ENCODE measurements around the gene CFAP61.
"Not testable (repeated sequence)": the region's sequence is repeated elsewhere in the genome, so short reads cannot be mapped to it uniquely, and the experiment has no call there.

The CFAP61 gene

DNA sequence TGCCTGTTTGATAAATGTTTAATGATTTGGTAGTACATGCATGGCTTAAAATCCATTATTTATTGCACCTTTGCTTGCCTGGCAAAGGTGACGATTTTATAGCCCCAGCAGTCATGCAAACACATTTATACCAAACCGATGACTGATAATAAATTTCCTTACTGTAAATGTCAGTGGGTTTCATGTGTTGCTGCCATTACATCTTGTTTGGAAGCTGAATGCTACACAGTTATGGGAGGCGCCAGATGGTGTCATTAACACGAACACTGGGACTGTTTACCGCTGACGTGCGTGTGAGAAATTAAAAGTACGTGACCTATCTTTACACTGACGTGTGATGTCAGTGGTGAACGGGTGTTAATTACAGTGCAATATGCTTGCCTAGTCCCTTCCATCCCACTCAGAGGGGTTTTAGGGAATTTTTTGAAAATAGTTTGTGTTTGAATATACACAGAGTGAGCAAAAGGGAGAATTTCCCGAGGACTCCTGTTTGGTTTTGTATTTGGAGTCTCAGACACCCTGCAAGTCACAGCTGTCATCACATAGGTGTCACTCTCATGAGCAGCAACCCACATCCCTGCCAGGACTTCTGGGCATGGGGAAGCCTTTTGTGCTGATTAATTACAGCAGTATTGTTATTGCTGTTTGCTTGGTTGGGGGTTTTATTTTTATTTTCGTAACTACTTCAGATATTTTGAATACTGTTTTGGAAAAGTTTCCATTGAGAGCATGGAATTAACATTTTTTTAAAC, 163.8 kb downstream of the CFAP61 start:
- TF ChIP-seq ZFX (IDR thresholded peaks at IDR 0.05): no peak
- TF ChIP-seq, protein P1, sequence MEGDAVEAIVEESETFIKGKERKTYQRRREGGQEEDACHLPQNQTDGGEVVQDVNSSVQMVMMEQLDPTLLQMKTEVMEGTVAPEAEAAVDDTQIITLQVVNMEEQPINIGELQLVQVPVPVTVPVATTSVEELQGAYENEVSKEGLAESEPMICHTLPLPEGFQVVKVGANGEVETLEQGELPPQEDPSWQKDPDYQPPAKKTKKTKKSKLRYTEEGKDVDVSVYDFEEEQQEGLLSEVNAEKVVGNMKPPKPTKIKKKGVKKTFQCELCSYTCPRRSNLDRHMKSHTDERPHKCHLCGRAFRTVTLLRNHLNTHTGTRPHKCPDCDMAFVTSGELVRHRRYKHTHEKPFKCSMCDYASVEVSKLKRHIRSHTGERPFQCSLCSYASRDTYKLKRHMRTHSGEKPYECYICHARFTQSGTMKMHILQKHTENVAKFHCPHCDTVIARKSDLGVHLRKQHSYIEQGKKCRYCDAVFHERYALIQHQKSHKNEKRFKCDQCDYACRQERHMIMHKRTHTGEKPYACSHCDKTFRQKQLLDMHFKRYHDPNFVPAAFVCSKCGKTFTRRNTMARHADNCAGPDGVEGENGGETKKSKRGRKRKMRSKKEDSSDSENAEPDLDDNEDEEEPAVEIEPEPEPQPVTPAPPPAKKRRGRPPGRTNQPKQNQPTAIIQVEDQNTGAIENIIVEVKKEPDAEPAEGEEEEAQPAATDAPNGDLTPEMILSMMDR (conservative IDR thresholded peaks at IDR 0.05): no peak
- no peak overlapping the region for H3K27ac ChIP-seq

DNA sequence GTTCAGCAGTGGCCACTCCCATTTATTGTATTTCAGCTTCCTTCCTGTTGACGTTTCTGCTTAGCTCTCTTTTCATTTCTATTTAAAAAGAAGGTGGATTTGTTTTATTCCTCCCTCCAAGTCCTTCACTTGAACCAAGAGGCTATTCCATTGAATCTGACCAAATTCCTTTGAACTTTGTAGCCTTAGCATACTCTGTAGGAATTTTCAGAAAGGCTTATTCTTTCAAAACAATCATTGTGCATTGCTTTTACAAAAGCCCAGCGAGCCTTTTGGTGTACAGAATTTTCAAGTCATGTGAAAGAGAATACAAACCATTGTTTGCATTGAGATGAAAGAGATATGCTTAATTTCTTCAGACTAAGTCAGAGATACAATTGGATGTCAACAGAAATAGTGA, 164.6 kb downstream of the CFAP61 start:
- TF ChIP-seq, protein P1 (conservative IDR thresholded peaks at IDR 0.05): no peak
- no peak for TF ChIP-seq ZFX (IDR thresholded peaks at IDR 0.05)
- no peak overlapping the region for H3K27ac ChIP-seq

DNA sequence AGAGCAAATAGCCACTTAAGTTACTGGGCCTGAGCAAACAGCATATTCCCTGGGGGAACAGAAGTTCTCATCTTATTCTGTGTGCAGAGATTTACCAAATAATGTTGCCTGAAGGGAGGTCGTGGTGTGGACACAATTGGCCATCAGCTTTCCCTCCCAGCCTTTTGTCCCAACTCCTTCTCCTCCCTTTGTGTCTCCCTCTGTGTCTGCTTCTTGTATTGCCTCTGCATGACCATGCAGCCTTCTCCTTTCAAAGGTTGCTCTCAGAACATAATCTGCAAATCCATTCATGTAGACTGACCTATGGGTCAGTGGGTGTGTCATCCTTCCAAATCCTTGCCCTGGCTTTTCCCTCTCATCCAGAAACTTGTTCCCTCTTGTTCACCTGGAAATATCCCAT, 165.3 kb downstream of the CFAP61 start:
- no peak overlapping the region for H3K27ac ChIP-seq
- TF ChIP-seq, protein P1 (conservative IDR thresholded peaks at IDR 0.05): no peak
- no peak for TF ChIP-seq ZFX (IDR thresholded peaks at IDR 0.05)

DNA sequence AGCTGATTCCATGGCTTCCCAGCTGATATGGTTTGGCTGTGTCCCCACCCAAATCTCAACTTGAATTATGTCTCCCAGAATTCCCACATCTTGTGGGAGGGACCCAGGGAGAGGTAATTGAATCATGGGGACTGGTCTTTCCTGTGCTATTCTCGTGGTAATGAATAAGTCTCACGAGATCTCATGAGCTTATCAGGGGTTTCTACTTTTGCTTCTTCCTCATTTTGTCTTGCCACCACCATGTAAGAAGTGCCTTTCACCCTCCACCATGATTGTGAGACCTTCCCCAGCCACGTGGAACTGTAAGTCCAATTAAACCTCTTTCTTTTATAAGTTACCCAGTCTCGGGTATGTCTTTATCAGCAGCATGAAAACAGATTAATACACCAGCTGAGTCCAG, 165.8 kb downstream of the CFAP61 start:
- H3K27ac ChIP-seq: not testable (repeated sequence)

DNA sequence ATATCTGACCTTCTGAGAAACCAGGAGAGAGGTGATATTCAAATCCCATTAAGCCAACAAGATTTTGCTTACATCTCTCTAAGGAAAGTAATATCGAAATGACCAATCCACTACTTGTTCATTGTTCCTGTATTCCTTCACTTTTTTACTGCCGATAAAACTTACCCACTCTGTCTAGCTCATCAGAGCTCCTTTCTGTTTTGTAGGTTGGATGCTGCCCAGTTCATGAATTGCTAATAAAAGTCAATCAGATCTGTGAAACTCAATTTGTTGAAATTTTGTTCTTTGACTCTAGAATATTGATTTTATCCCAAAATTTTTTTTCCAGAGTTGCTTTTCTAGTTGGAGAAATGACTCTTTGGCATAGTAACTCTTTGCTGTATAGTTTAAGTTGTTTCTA, 166.7 kb downstream of the CFAP61 start:
- TF ChIP-seq ZFX (IDR thresholded peaks at IDR 0.05): no peak
- TF ChIP-seq, protein P1 (conservative IDR thresholded peaks at IDR 0.05): no peak
- no peak overlapping the region for H3K27ac ChIP-seq

DNA sequence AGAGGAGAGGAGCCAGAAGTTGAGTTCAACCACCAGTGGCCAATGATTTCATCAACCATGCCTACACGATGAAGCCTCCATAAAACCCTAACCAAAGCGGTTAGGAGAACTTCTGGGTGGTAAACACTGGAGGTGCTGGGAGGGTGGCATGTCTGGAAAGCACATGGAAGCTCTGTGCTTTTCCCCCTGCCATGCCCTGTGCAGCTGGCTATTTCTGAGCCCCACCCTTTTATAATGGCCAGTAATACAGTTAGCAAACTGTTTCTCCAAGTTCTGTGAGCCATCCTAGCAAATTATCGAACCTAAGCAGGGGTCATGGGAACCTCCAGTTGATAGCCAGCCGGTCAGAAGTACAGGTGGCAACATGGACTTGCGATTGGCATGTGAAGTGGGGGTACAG, 167.8 kb downstream of the CFAP61 start:
- TF ChIP-seq ZFX (IDR thresholded peaks at IDR 0.05): no peak
- TF ChIP-seq, protein P1 (conservative IDR thresholded peaks at IDR 0.05): no peak
- H3K27ac ChIP-seq: no peak overlapping the region

DNA sequence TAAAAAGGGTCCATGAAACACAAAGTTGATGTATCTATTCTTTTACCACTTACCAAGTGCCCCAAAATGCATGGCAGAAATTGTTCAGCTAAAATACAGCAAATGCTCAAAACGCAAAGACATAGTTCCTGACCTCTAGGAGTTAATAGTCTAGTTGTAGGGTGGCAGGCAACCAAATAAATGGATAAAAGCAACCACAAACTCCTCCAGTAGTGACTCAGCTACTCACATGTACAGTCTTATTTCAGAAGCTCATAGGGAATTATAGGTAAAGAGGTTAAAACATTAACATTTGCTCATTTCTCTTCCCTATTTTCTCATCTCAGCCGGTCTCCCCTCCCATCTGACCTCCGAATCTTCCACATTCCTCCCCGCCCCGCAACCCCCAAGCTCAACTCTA, 171.6 kb downstream of the CFAP61 start:
- TF ChIP-seq, protein P1 (conservative IDR thresholded peaks at IDR 0.05): no peak
- TF ChIP-seq ZFX (IDR thresholded peaks at IDR 0.05): no peak
- no peak overlapping the region for H3K27ac ChIP-seq

DNA sequence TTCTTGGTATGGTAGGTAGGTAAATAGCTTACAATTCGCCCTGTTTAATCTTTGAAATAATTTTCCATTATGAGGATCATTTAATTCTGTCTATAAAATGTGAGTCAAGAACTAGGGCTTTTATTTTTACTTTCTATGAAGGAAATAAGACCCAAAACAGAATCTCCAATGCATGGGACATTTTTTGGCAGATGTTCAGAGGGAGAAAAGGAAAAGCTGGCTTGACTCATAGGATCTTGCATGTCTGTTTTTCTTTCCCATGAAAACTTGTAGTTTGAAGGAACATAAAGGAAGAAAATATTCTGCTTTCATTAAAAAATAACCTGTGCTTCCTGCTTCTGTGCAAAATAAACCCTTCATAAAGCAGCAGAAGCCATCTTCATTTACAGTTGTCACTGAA, 172.5 kb downstream of the CFAP61 start:
- TF ChIP-seq, protein P1 (conservative IDR thresholded peaks at IDR 0.05): no peak
- TF ChIP-seq ZFX (IDR thresholded peaks at IDR 0.05): no peak
- H3K27ac ChIP-seq: no peak overlapping the region

All from C4-2B (cell line).